HepG2 (cell line): ENCODE measurements around the gene UTS2R. TPM values are rescaled to one million over a fixed set of nuclear protein-coding genes. Genes with fewer than 3 reads are reported as not detected.

Experiments
- AGO2 ChIP-seq: fragments of 200-400 bp; formaldehyde crosslinking; optimal IDR thresholded peaks from 2 replicates; pipeline ENCODE3; 2017; ENCODE audit warnings: mild to moderate bottlenecking, low read depth, low read length, moderate library complexity
- ASH2L ChIP-seq: fragments of 300-600, 200-600 bp; sonication (generic); IDR thresholded peaks from 2 replicates; pipeline ENCODE4 v1.7.0; 2017; ENCODE audit warnings: low read depth, mild to moderate bottlenecking, moderate library complexity, mixed read lengths, low read length; ENCODE audit not compliant: insufficient read length
- ATF1 ChIP-seq: IDR thresholded peaks from 2 replicates; pipeline ENCODE4 v1.6.1; 2016; ENCODE audit warnings: mild to moderate bottlenecking, control low read depth
- BCL6 ChIP-seq: IDR thresholded peaks from 2 replicates; pipeline ENCODE4 v1.6.1; 2016; ENCODE audit warnings: missing genetic modification reagents, missing compliant biosample characterization
- CAMTA2 ChIP-seq: sonication (generic); formaldehyde crosslinking; IDR thresholded peaks from 2 replicates; pipeline ENCODE4 v1.4.0; 2020; ENCODE audit warnings: mild to moderate bottlenecking, missing genetic modification reagents, borderline replicate concordance
- CREB3 ChIP-seq: sonication (generic); formaldehyde crosslinking; IDR thresholded peaks from 2 replicates; pipeline ENCODE4 v1.5.0; 2020; ENCODE audit warnings: missing genetic modification reagents
- ETV5 ChIP-seq: IDR thresholded peaks from 2 replicates; pipeline ENCODE4 v1.6.1; 2018; ENCODE audit warnings: missing biosample characterization, missing genetic modification reagents, inconsistent platforms, borderline replicate concordance
- FOXK2 ChIP-seq: fragments of 450-650 bp; IDR thresholded peaks from 2 replicates; pipeline ENCODE4 v1.6.1; 2016
- HDAC2 ChIP-seq: sonication (generic); formaldehyde crosslinking; IDR thresholded peaks from 2 replicates; pipeline ENCODE4 v1.4.0; 2020; ENCODE audit warnings: missing genetic modification reagents
- HES4 ChIP-seq: sonication (generic); formaldehyde crosslinking; IDR thresholded peaks from 2 replicates; pipeline ENCODE4 v1.9.0; 2021; ENCODE audit warnings: mild to moderate bottlenecking, missing genetic modification reagents, borderline replicate concordance
- HNF4A ChIP-seq: sonication (generic); formaldehyde crosslinking; IDR thresholded peaks from 2 replicates; pipeline ENCODE4 v1.4.0; 2020; ENCODE audit warnings: missing genetic modification reagents
- HNF4G ChIP-seq, 2 experiments: sonication (generic) in 1 of 2; formaldehyde crosslinking in 1 of 2; IDR thresholded peaks; 2 replicates each; pipeline versions ENCODE4 v1.4.0 to v1.6.1; 2011 to 2020; ENCODE audit warnings: borderline replicate concordance in 2 of 2, low read depth in 2 of 2, mild to moderate bottlenecking in 2 of 2, low read length in 1 of 2, missing genetic modification reagents in 1 of 2, moderate library complexity in 1 of 2
- MATR3 ChIP-seq: sonication (generic); formaldehyde crosslinking; IDR thresholded peaks from 2 replicates; pipeline ENCODE4 v1.4.0; 2020; ENCODE audit warnings: missing genetic modification reagents
- MEF2D ChIP-seq: sonication (generic); formaldehyde crosslinking; IDR thresholded peaks from 2 replicates; pipeline ENCODE4 v1.5.1; 2020; ENCODE audit warnings: mild to moderate bottlenecking, missing genetic modification reagents
- MYC ChIP-seq: sonication (generic); formaldehyde crosslinking; IDR thresholded peaks from 2 replicates; pipeline ENCODE4 v1.9.0; 2021; ENCODE audit warnings: missing genetic modification reagents, borderline replicate concordance
- MYPOP ChIP-seq: sonication (generic); formaldehyde crosslinking; IDR thresholded peaks from 2 replicates; pipeline ENCODE4 v1.8.1; 2023; ENCODE audit warnings: mild to moderate bottlenecking, moderate library complexity, missing genetic modification reagents
- NR2F6 ChIP-seq, 2 experiments: IDR thresholded peaks; 2 replicates each; pipeline ENCODE4 v1.6.1; 2016; ENCODE audit warnings: antibody characterized with exemption in 1 of 2, mild to moderate bottlenecking in 1 of 2
- RXRB ChIP-seq: IDR thresholded peaks from 2 replicates; pipeline ENCODE4 v1.6.1; 2016; ENCODE audit warnings: borderline replicate concordance, missing genetic modification reagents, missing compliant biosample characterization
- TARDBP ChIP-seq: sonication (generic); formaldehyde crosslinking; IDR thresholded peaks from 2 replicates; pipeline ENCODE4 v1.8.0; 2022; ENCODE audit warnings: mild to moderate bottlenecking, missing genetic modification reagents
- TGIF2 ChIP-seq: IDR thresholded peaks from 2 replicates; pipeline ENCODE4 v1.6.1; 2016; ENCODE audit warnings: control low read depth, missing compliant biosample characterization
- ZNF292 ChIP-seq: sonication (generic); formaldehyde crosslinking; IDR thresholded peaks from 2 replicates; pipeline ENCODE4 v1.8.1; 2022; ENCODE audit warnings: mild to moderate bottlenecking, low read depth, missing genetic modification reagents, borderline replicate concordance
- ZNF547 ChIP-seq: sonication (generic); formaldehyde crosslinking; IDR thresholded peaks from 2 replicates; pipeline ENCODE4 v1.5.1; 2020; ENCODE audit warnings: mild to moderate bottlenecking, missing genetic modification reagents
- ZNF556 ChIP-seq: sonication (generic); formaldehyde crosslinking; IDR thresholded peaks from 2 replicates; pipeline ENCODE4 v1.4.0; 2020; ENCODE audit warnings: mild to moderate bottlenecking, missing genetic modification reagents, borderline replicate concordance
- ZNF784 ChIP-seq: sonication (generic); formaldehyde crosslinking; IDR thresholded peaks from 2 replicates; pipeline ENCODE4 v1.5.1; 2020; ENCODE audit warnings: missing genetic modification reagents, mild to moderate bottlenecking, borderline replicate concordance
- polyA plus RNA-seq, 8 experiments: library from polyadenylated mRNA; depleted of rRNA in 3 of 8; stranded (reverse) in 7 of 8; unstranded in 1 of 8; fragments of >200 nt; fragmentation: Illumina TruSeq in 4 of 8; extraction: Trizol in 4 of 8; gene quantifications; 2 replicates each; pipeline versions ENCODE4 v1.2.1 to v1.2.3, GENCODE V29; 2011 to 2016; ENCODE audit warnings: low read depth in 4 of 8, missing spikeins in 1 of 8, mixed read lengths in 1 of 8; ENCODE audit not compliant: insufficient read depth in 1 of 8
- total RNA-seq, 5 experiments: library from RNA; depleted of rRNA; stranded (reverse); fragments of >200 nt; fragmentation: Illumina TruSeq; extraction: Trizol; gene quantifications; 2 replicates each; pipeline ENCODE4 v1.2.3, GENCODE V29; 2016; ENCODE audit warnings: low read depth in 1 of 5

UTS2R gene
- total and polyA plus RNA-seq, 2 of the 13 experiments (the other 11 are each of a cell fraction or from before 2014, with no cell fraction given) = 0.13 to 0.15 TPM

DNA sequence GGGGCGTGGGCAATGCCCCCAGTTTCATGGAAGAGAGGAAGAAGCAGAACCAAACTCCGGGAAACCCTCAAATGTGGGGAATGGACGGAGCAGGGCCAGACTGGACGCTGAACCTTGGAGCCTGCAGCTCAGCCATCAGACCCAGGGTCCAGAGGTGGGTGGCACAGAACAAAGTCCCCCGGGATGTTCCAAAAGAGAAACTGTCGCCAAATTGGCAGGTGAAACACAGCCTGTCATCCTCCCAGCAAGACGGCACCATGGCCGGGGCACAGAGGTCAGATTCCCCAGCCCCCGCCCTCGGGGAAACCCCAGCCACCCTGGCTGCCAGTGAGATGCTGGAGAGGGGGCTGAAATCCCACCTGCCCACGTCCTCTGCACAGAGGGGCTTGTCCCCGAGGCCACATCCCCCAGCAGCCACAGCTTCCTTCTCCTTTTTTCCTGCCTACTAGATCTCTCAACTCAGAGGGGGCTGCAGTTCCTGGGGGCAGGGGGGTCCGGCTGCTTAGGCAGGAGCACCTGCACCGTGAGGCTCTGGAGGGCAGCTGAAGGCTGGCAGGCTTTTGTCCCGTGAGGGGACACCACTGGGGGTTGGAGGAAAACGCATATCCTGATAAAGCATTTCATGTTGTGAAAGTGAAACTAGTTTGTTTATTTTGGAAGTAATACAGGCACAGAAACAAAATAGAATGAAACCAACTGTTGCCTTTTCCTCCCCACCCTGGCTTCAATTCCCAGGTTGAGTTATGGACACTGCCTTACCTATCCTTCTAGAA lies 36.8 kb upstream of the UTS2R start (continued):
- TF ChIP-seq CAMTA2 (CRISPR knock-in tag) (no peak), ASH2L (no peak), ZNF784 (0 out of 2 replicates have a peak, but pooled peaks have one; percentile 13), ZNF292 (CRISPR knock-in tag) (peak; percentile 22; the same call in 1 of the 2 replicates), ZNF556 (CRISPR knock-in tag) (0 out of 2 replicates have a peak, but pooled peaks have one; percentile 16), RXRB (CRISPR knock-in tag) (no peak; the same call in 1 of the 2 replicates), FOXK2 (no peak), HNF4G (IDR thresholded peaks at IDR 0.05; ENCODE audit: borderline replicate concordance, low read depth, low read length) (peak; percentile 84), HNF4G (CRISPR knock-in tag; IDR thresholded peaks at IDR 0.05; ENCODE audit: borderline replicate concordance, low read depth) (no peak), CREB3 (CRISPR knock-in tag) (no peak), TGIF2 (CRISPR knock-in tag) (0 out of 2 replicates have a peak, but pooled peaks have one; percentile 9), MYC (CRISPR knock-in tag) (no peak; the same call in 1 of the 2 replicates), NR2F6 (IDR thresholded peaks at IDR 0.05) (peak; percentile 53), NR2F6 (CRISPR knock-in tag; IDR thresholded peaks at IDR 0.05) (peak; percentile 52; the same call in 1 of the 2 replicates), MATR3 (CRISPR knock-in tag) (no peak), MEF2D (CRISPR knock-in tag) (peak; percentile 62; the same call in 1 of the 2 replicates), HDAC2 (0 out of 2 replicates have a peak, but pooled peaks have one; percentile 26), ETV5 (CRISPR knock-in tag) (0 out of 2 replicates have a peak, but pooled peaks have one; percentile 16), ZNF547 (CRISPR knock-in tag) (peak; percentile 49; the same call in 1 of the 2 replicates), HES4 (CRISPR knock-in tag) (no peak), ATF1 (CRISPR knock-in tag) (no peak), AGO2 (peak; percentile 45), MYPOP (CRISPR knock-in tag) (peak; percentile 14; the same call in 1 of the 2 replicates), TARDBP (CRISPR knock-in tag) (peak; percentile 60; the same call in 1 of the 2 replicates), HNF4A (CRISPR knock-in tag) (peak; percentile 87), BCL6 (0 out of 2 replicates have a peak, but pooled peaks have one; percentile 1)
- TF ChIP-seq, all 625 proteins: peak for 56
